Stomach smooth muscle (tissue), 2 donors: ENCODE data around the gene CNIH1.
A peak's percentile ranks its signal among the peaks of the same experiment; 100 is the strongest.

Experiments
- H3K27ac ChIP-seq: one replicate; pipeline ENCODE4 v1.7.0; 2013; ENCODE audit warnings: mild to moderate bottlenecking, low read length, inconsistent platforms
- H3K27me3 ChIP-seq, 2 donors: one replicate each; pipeline ENCODE4 v1.7.0; 2013; ENCODE audit warnings: low read length in 2 of 2; ENCODE audit not compliant: insufficient read depth in 2 of 2, control insufficient read depth in 1 of 2
- H3K36me3 ChIP-seq, 2 donors: one replicate each; pipeline ENCODE4 v1.7.0; 2013; ENCODE audit warnings: low read length in 2 of 2; ENCODE audit not compliant: control insufficient read depth in 2 of 2, insufficient read depth in 2 of 2
- H3K4me1 ChIP-seq: one replicate; pipeline ENCODE4 v1.7.0; 2013; ENCODE audit warnings: low read length; ENCODE audit not compliant: control insufficient read depth, insufficient read depth
- H3K4me3 ChIP-seq, 2 donors: one replicate each; pipeline ENCODE4 v1.7.0; 2013; ENCODE audit warnings: low read length in 2 of 2
- H3K9ac ChIP-seq, 2 donors: one replicate each; pipeline ENCODE4 v1.7.0; 2013; ENCODE audit warnings: low read length in 2 of 2, mild to moderate bottlenecking in 1 of 2
- H3K9me3 ChIP-seq, 2 donors: one replicate each; pipeline ENCODE4 v1.7.0; 2013; ENCODE audit warnings: low read length in 2 of 2; ENCODE audit not compliant: control insufficient read depth in 2 of 2
- donor health status: healthy.
- donor health status: Pancreatic carcinoma.

Gene CNIH1

DNA sequence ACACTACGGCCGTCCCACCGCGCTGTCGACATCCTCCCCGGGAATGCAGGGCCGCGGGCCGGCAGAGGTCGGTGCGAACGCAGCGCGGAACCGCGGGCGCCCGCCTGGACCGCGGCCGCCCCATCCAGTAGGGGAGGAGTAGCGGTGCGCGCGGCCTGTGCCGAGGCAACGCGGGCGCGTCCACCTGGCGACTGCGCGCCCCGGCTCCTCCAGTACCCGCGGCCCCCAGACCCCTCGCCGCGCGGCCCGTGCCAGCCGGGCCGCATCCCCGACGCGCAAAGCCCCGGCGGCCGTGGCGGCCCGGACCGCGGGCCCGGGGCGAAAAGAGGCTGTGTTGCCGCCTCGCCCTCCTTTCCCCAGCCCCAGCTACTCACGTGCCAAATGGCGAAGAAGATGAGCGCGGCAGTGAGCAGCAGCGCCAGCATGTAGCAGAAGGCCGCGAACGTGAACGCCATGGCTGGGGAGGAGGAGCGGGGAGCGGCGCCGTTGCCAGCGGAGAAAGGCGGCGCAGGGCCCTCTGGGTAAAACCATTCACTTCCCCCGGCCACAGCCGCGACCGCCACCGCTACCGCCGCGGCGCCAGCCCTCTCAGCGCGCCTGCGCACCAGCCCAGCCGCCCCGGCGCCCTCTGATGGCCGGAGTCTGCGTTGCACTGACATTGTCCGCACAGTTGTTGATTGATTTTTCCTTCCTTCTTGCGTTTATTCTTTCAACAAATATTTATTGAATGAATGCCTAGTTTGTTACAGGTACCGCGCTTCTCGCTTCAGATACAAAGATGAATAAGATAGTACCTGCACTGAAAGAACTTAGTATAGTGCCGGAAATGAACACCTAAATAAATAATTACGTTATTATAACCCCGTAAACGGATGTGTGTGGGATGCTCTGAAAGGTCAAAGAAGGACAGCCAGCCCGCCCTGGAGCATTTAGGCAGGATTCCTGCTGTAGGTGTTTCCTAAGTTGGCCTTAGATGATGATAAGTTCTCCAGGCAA, at the start of gene CNIH1:
Gene CNIH1, minus strand, starts transcription at position 502 of the 996 bp plus-strand sequence. Its CDS starts 47 bp downstream, at position 455.
- Histone ChIP-seq H3K36me3 (no peaks in the 10 kb centered on the region), H3K27ac (peak within 1 kb of the TSS; percentile 65), H3K9me3 (no peaks in the 10 kb centered on the region)

DNA sequence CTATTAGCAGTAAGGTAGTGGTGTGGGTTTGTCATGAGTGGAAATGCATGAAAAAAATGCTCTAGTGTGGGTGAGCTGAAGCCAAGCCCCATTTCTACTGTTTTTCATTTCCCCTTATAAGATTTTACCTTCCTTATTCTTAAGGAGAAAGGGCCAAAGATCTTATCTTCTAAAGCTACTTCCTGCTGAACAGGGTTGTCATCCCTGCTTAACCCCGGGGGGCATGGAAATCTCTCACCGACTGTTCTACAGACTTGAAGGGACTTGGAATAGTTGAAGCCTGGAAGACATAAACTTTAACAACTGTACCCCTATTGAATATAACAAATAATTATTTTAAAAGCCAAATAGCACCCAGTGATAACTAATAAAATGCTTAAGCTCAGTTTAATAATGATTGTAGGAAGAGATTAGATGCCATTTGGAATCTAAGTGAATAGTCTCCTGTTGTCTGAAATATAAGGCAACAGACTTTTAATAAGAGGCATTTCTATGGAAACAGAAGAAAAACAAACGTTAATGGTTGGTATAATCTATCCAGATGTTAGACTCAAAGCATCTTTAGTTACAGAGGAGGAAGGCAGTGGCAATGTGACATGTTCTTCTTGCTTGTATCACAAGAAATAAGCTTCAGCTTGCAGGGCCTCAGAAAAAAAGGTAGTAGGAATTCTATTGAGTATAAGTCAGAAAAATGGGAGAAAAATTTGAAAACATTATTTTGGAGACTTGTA, 49.4 kb upstream of the CNIH1 start:
- no peaks in the 10 kb centered on the region for H3K9me3 ChIP-seq
- no peaks in the 10 kb centered on the region for H3K36me3 ChIP-seq
- H3K9ac ChIP-seq = no peak overlapping the region
- H3K27ac ChIP-seq = no peak overlapping the region
- H3K4me1 ChIP-seq = peaks cover 15% of the 10 kb centered on the region
- no peaks in the 10 kb centered on the region for H3K27me3 ChIP-seq
- no peak overlapping the region for H3K4me3 ChIP-seq

More for the DNA sequence above, at the start of gene CNIH1:
- Histone ChIP-seq H3K27me3 (no peaks in the 10 kb centered on the region), H3K4me3 (peak within 1 kb of the TSS; percentile 74 to 80), H3K9ac (peak within 1 kb of the TSS; percentile 71 to 86), H3K4me1 (peaks cover 15% of the 10 kb centered on the region)

DNA sequence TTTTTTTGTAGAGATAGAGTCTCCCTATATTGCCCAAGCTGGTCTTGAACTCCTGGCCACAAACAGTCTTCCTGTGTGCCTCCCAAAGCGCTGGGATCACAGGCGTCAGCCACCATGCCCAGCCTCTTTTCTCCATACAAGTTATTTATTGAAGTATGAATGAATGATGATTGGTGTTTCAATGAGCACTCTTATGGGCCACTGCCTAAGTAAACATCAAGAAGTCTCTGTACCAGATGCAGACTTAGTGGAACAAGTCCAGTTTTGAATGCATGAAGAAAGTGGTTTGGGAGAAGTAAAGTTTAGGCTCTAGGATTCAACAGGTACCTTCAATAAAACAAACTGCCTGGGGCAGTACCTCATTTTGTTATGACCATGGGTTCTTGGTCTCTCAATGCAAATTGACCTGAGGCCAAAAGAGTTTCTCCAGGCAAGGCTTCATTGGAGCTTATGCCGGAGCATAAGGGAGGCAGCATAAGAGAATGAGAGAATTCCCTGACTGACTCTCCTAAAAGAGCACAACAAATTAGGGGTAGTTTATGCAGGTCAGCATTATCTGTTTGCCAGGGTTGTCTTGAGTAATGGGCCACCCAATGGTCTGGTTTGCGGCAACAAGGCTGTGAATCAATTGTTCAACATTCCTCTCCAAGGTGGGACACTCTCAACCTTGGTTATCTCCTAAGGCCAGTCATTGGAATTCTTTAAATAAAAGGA, 48.7 kb upstream of the CNIH1 start:
- Histone ChIP-seq H3K9ac (peak overlapping the region in 1 of 2 donors; percentile 51), H3K27ac (peak overlapping the region; percentile 83)

GRCh38 chr14:54489318-54489683, 48.1 kb upstream of the CNIH1 start:
- Histone ChIP-seq H3K9me3 (no peaks in the 10 kb centered on the region), H3K36me3 (no peaks in the 10 kb centered on the region), H3K9ac (peak overlapping the region; percentile 51 to 80), H3K4me1 (peaks cover 15% of the 10 kb centered on the region), H3K4me3 (peak overlapping the region; percentile 88 to 90), H3K27me3 (no peaks in the 10 kb centered on the region), H3K27ac (peak overlapping the region; percentile 83)

More for the DNA sequence above, 48.7 kb upstream of the CNIH1 start:
- no peaks in the 10 kb centered on the region for H3K36me3 ChIP-seq
- H3K4me3 ChIP-seq = peak overlapping the region; percentile 88 to 90
- no peaks in the 10 kb centered on the region for H3K9me3 ChIP-seq
- peaks cover 15% of the 10 kb centered on the region for H3K4me1 ChIP-seq
- no peaks in the 10 kb centered on the region for H3K27me3 ChIP-seq

- Histone ChIP-seq H3K27me3 (no peaks in the 10 kb centered on the region), H3K36me3 (no peaks in the 10 kb centered on the region), H3K27ac (peak within 1 kb of the TSS; percentile 83), H3K9ac (peak within 1 kb of the TSS; percentile 92 to 93), H3K9me3 (no peaks in the 10 kb centered on the region), H3K4me1 (peaks cover 15% of the 10 kb centered on the region), H3K4me3 (peak within 1 kb of the TSS; percentile 88 to 90)
Observed at GRCh38 chr14:54488646-54489317, 47.6 kb upstream of the CNIH1 start, which contains the start of gene GMFB. Gene GMFB, minus strand, starts transcription at chr14:54488980. Its CDS starts 53 bp downstream, at chr14:54488927.

GRCh38 chr14:54488318-54488645, 47.1 kb upstream of the CNIH1 start:
- Histone ChIP-seq H3K4me3 (peak overlapping the region; percentile 88 to 90), H3K36me3 (no peaks in the 10 kb centered on the region), H3K9me3 (no peaks in the 10 kb centered on the region), H3K27me3 (no peaks in the 10 kb centered on the region), H3K9ac (peak overlapping the region; percentile 92 to 93), H3K4me1 (peaks cover 15% of the 10 kb centered on the region), H3K27ac (peak overlapping the region; percentile 83)

- H3K9me3 ChIP-seq = no peaks in the 10 kb centered on the region
- no peaks in the 10 kb centered on the region for H3K36me3 ChIP-seq
- peak overlapping the region; percentile 83 for H3K27ac ChIP-seq
- H3K9ac ChIP-seq = peak overlapping the region; percentile 92 to 93
- H3K4me3 ChIP-seq = peak overlapping the region; percentile 88 to 90
- H3K27me3 ChIP-seq = no peaks in the 10 kb centered on the region
- peaks cover 15% of the 10 kb centered on the region for H3K4me1 ChIP-seq
Observed at GRCh38 chr14:54487771-54488170, 46.6 kb upstream of the CNIH1 start.

DNA sequence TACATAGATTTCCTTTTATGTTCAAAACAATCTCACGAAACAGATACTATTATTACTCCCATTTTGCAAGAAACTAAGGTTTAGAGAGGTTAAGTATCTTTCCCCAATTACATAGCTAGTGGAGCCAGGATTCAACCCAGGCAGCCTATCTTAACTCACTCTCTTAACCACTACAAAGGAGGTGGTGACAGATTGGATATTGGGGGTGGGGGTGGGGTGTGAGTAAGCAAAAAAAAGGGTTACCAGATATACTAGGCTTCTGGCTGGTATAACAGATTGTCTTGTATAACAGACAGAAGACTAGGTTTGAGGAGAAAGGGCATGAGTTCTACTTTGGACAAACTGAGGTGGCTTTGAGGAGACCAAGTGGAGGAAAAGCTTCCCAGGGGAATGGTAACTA, 45.5 kb upstream of the CNIH1 start:
- H3K4me3 ChIP-seq = no peak overlapping the region
- peaks cover 15% of the 10 kb centered on the region for H3K4me1 ChIP-seq
- H3K27me3 ChIP-seq = no peaks in the 10 kb centered on the region
- no peaks in the 10 kb centered on the region for H3K9me3 ChIP-seq
- H3K36me3 ChIP-seq = no peaks in the 10 kb centered on the region
- H3K9ac ChIP-seq = no peak overlapping the region
- H3K27ac ChIP-seq = no peak overlapping the region

DNA sequence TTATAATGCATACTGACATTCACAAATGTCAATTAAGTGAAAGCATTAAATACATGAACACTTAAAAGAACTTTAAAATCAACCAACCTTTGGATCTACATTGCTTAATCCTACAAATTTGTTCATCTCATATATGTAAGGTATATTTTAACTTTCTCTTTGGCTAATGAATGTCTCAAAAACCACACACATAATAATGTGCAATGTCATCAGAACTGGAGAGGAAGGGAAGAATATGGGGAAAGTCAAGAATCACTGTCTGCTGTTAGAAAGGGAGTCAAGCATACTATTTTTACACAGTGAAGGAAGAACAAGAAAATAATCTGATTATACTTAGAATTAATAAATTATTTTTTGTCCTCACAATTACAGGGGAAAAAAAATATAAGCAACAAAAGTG, 42.7 kb upstream of the CNIH1 start:
- no peaks in the 10 kb centered on the region for H3K9me3 ChIP-seq
- peaks cover 2 to 6% of the 10 kb centered on the region in 2 donors for H3K36me3 ChIP-seq
- H3K27ac ChIP-seq = no peak overlapping the region
- H3K4me3 ChIP-seq = no peak overlapping the region
- no peaks in the 10 kb centered on the region for H3K27me3 ChIP-seq
- peaks cover 8% of the 10 kb centered on the region for H3K4me1 ChIP-seq
- H3K9ac ChIP-seq = no peak overlapping the region
